GM21367 (cell line): Measurements from ENCODE around the gene PRKAG2.

ENCODE experiments used
- ATAC-seq: cut with Tn5 transposase; IDR thresholded peaks from one replicate; pipeline ENCODE4 v1.9.1; 2021; ENCODE audit not compliant: unreplicated experiment

The PRKAG2 gene

GRCh38 chr7:151570366-151570915 lies 306.5 kb downstream of the PRKAG2 start:
- ATAC-seq: no peak

GRCh38 chr7:151568956-151569940 lies 307.7 kb downstream of the PRKAG2 start:
- ATAC-seq: no peak

GRCh38 chr7:151566897-151567320 lies 310.0 kb downstream of the PRKAG2 start:
- no peak for ATAC-seq

- ATAC-seq: no peak
Observed at GRCh38 chr7:151565541-151565940, 311.4 kb downstream of the PRKAG2 start.

GRCh38 chr7:151560243-151560642 lies 316.7 kb downstream of the PRKAG2 start:
- no peak for ATAC-seq

- no peak for ATAC-seq
Observed at GRCh38 chr7:151559557-151560183, 317.2 kb downstream of the PRKAG2 start.

- ATAC-seq: no peak
Observed at GRCh38 chr7:151558575-151558974, 318.3 kb downstream of the PRKAG2 start.

GRCh38 chr7:151556592-151556991 lies 320.3 kb downstream of the PRKAG2 start:
- no peak for ATAC-seq

GRCh38 chr7:151553356-151553755 lies 323.6 kb downstream of the PRKAG2 start:
- ATAC-seq: no peak

GRCh38 chr7:151552352-151553028 lies 324.4 kb downstream of the PRKAG2 start:
- ATAC-seq: no peak

GRCh38 chr7:151551820-151552219 lies 325.1 kb downstream of the PRKAG2 start:
- ATAC-seq: no peak

- no peak for ATAC-seq
Observed at GRCh38 chr7:151550656-151551286, 326.1 kb downstream of the PRKAG2 start.

GRCh38 chr7:151549644-151550043 lies 327.3 kb downstream of the PRKAG2 start:
- ATAC-seq: no peak

- ATAC-seq: no peak
Observed at GRCh38 chr7:151549083-151549482, 327.8 kb downstream of the PRKAG2 start.

GRCh38 chr7:151544183-151544582 lies 332.7 kb downstream of the PRKAG2 start:
- no peak for ATAC-seq

- no peak for ATAC-seq
Observed at GRCh38 chr7:151542606-151543130, 334.2 kb downstream of the PRKAG2 start.

GRCh38 chr7:151541709-151542499 lies 335.0 kb downstream of the PRKAG2 start:
- ATAC-seq: no peak

- ATAC-seq: no peak
Observed at GRCh38 chr7:151540146-151540545, 336.8 kb downstream of the PRKAG2 start.

- ATAC-seq: peak; percentile 62
Observed at GRCh38 chr7:151539088-151539671, 337.7 kb downstream of the PRKAG2 start.
